GM19455 (cell line): ENCODE measurements around the gene PDE4DIP.
"Not testable (repeated sequence)": the region's sequence is repeated elsewhere in the genome, so short reads cannot be mapped to it uniquely, and the experiment has no call there.

Source experiments
- ATAC-seq: cut with Tn5 transposase; IDR thresholded peaks from one replicate; pipeline ENCODE4 v1.9.1; 2021; ENCODE audit not compliant: unreplicated experiment

PDE4DIP gene

DNA sequence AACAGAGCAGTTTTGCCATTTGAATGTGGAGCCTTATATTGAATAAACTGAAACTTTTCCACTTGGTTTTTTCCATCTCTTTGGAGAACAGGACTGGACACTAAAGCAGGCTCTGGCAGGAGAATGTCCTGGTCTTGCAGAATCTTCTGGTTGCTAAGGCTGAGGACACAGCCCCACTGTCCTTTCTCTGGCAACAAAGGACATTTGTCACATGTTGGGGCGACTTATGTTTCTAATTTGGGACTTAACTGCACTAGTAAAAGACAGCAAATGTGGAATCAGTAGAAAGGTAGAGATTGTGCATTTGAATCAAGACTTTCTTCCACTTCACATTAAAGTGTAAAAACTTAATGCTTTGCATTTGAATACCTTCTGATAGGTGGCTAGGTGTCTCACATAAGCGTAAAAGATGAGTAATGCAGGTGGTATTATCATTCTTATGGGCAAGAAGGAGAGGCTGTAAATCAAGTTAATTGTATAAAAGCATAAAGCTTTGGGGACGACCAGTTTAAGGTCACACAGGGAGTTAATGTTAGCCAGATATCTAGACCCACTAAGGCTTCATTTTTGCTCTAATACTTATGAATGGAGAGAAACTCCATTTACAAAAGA lies 74.7 kb downstream of the PDE4DIP start:
- ATAC-seq: not testable (repeated sequence)

DNA sequence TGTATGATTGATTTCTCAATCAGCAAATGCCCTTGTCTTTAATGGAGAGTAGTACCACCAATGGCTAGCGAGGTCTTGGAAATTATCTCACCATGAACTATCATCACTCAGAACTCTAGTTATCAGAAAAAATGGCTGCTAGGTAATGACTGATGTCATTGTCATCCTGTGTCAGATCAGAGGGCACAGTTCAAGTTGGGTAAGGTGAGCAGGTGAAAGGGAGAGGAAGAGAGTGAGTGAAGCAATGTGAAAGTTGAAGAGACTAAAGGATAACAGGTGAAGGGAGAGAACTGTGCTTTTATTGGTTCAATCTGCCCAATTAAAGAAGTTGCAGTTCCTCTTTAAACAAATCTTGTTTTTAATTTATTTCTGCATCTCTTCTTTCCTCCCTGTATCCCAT lies 76.8 kb downstream of the PDE4DIP start:
- ATAC-seq: not testable (repeated sequence)

DNA sequence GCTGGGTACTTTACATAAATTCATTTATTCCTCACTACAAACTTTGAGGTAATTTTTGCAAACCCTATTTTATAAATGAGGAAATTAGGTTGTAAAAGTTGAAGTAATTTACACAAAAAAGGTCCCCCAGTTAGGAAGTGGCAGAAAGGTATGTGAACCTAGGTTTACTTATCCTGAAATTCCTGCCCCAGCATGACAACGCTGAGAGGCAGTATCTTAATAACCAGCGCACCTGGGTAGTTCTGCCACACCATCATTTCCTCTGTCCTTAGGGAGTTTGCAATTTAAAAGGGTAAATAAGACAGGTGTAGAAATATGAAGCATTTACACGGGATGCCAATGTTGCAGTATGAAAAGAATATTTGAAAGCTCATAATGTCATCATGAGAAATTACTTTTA lies 79.6 kb downstream of the PDE4DIP start:
- not testable (repeated sequence) for ATAC-seq

DNA sequence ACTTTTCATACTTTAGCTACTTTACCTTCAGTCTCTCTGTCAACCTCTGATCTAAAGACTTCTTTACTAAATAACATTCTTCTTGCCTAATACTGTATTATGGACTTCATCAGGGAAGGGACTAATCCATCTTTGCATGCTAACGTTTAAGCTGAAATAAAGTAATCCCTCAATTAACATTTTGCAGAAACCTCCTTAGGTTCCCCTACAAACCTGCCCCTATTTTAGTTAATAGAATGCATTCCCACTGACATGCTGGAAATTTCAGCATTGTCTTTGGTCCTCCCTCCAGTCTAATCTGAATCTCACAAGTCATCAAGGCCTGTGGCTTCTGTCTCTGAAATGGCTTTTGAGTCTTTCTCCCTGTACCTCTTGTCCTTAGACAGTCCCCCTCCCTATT lies 83.4 kb downstream of the PDE4DIP start:
- not testable (repeated sequence) for ATAC-seq

DNA sequence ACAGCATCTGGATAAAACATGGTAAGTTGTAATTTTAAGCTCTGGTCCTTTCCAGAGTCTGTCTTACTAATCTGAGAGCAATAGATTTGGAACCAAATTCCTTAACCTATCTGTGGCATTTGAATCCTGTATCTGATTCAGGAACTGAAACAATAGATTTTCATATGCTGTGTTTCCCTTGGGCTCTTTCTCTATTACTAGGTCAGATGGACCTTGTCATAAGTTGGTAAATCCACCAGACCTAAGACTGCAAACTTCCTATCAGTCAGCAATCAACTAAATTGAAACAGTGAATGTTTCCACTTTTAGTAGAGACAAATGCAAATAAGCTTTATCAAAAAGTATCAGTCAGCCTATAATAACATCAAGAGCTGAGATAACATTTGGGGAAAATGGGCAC lies 85.0 kb downstream of the PDE4DIP start:
- not testable (repeated sequence) for ATAC-seq

DNA sequence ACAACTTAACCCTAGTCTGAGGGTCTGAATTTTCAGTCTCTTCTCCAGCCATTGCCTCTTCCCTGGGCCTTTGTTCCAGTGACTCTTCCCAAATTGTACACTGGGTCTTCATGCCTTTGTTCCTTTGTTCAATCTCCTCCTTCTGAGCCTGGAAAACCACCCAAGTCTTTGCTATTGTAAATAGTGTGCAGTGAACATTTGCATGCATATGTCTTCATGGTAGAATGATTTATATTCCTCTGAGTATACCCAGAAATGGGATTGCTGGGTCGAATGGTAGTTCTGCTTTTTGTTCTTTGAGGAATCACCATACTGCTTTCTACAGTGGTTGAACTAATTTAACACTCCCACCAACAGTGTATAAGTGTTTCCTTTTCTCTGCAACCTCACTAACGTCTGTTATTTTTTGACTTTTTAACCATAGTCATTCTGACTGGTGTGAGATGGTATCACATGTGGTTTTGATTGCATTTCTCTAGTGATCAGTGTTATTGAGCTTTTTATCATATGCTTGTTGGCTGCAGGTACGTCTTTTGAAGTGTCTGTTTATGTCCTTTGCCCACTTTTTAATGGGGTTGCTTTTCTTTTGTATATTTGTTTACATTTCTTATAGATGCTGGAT lies 91.3 kb downstream of the PDE4DIP start:
- not testable (repeated sequence) for ATAC-seq

DNA sequence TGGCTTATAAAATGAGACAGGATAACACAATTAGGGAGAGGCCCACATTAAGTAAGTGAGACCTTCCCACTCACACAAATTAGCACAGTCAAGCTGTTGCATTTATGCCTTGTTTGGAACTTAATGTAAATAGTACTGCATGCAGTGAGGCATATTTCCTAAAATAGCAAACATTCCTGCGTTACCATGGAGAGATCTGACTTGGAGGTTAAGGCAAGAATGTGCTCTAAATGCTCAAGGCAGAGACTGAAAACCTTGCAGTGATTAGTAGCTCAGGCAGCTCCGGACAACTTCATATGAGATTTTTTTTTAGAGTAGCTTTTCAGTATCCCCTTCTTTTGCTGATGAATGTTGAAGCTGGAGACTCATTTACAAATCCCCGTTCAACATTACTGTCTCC lies 98.7 kb downstream of the PDE4DIP start:
- ATAC-seq: not testable (repeated sequence)

DNA sequence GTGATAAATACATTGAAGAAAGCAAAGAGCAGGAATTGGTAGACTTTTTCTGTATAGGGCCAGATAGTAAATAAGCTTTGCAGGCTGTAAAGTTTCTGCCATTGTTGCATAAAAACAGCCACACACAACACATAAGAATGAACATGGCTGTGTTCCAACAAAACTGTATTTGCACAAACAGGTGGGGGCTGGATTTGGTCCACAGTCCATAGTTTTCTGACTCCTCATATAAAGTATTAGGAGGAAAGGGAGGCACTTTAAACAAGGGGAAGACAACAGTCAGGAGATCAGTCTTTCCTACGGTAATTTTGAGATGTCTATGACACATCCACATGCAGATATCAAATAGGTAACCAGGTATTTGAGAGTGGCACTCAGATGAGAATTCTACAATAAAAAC lies 100.9 kb downstream of the PDE4DIP start:
- ATAC-seq: not testable (repeated sequence)

DNA sequence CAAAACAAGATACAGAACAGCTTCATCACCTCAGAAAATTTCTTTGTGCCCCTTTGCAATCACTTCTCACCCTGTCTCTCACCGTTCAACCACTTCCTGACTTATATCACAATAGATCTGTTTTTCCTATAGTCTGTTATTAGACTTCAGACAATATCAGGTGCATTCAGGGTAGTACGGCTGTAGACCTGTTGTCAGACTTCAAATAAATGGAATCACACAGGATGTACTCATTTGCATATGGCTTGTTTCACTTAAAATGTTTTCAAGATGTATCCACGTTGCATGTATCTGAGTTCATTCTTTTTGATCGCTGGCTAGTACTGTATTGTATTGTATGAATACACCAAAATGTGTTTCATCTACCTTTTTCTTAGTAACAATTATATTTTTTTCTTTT lies 104.5 kb downstream of the PDE4DIP start:
- not testable (repeated sequence) for ATAC-seq

DNA sequence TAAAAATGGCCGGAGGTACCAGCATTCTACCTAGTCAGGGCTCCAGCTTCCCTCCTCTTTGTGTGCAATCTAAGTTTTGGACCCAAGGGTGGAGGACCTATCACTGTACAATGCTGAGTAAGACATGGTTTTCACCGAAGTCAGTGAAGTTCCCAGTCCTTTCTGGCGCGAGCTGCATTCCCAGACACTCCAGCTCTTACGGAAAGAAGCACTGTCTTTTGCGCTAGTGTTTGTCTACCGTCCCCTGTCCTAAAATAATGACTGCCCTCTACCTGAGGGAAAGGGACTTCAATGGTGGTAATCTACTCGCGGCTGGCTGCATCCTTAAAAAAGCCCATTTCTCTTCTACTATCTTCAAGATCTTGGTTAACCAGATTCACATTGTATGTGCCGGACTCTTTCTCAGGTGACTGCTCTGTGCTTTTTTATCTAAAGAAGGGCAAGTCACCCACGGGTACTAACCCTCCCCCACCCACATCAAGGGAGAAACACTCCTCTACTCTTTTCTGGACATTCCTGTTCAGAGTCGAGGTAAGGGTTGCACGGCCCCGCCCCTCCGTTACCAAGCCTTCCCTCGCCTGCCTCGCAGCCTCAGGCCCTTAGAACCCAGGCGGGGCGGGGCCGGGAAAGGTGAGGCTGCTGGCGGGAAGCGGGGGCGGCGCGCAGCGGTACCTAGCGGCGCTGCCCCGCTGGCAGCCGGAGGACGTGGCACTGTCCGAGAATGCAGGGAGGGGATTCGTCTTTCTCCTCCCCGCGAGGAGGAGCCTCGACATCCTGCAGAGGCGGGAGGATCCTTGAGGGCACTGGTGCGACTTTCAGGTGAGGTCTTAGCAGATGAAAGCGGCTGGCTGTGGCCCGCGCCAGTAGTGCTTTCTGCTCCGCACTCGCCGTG lies 107.4 kb downstream of the PDE4DIP start:
- ATAC-seq: peak; percentile 81

DNA sequence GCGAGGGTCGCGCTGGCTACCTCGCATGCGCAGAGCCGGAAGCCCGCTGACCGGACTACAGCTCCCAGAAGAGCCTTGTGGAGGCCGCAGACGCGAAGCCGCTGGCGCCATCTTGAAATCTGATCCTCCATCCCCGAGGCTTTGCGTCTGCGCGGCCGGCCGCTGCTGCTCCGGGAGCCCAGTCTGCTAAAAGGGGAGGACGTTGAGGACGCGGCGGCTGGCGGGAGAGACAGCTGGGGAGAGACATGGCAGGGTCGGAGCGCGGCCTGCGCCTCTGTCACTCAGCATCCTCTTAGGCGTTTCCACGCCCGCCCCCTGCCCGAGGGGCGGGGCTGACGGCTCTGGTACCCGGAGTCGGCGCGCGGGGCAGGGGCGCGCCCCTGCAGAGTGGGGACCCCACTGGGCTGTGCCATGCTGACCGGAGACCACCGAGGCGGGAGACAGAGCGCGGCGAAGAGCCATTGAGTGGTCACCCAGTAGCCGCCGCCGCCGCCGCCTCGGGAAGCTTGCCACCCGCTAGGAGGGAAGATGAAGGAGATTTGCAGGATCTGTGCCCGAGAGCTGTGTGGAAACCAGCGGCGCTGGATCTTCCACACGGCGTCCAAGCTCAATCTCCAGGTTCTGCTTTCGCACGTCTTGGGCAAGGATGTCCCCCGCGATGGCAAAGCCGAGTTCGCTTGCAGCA lies 108.2 kb downstream of the PDE4DIP start:
- ATAC-seq: peak; percentile 86

DNA sequence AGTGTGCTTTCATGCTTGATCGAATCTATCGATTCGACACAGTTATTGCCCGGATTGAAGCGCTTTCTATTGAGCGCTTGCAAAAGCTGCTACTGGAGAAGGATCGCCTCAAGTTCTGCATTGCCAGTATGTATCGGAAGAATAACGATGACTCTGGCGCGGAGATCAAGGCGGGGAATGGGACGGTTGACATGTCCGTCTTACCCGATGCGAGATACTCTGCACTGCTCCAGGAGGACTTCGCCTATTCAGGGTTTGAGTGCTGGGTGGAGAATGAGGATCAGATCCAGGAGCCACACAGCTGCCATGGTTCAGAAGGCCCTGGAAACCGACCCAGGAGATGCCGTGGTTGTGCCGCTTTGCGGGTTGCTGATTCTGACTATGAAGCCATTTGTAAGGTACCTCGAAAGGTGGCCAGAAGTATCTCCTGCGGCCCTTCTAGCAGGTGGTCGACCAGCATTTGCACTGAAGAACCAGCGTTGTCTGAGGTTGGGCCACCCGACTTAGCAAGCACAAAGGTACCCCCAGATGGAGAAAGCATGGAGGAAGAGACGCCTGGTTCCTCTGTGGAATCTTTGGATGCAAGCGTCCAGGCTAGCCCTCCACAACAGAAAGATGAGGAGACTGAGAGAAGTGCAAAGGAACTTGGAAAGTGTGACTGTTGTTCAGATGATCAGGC lies 108.8 kb downstream of the PDE4DIP start:
- peak; percentile 1 for ATAC-seq

DNA sequence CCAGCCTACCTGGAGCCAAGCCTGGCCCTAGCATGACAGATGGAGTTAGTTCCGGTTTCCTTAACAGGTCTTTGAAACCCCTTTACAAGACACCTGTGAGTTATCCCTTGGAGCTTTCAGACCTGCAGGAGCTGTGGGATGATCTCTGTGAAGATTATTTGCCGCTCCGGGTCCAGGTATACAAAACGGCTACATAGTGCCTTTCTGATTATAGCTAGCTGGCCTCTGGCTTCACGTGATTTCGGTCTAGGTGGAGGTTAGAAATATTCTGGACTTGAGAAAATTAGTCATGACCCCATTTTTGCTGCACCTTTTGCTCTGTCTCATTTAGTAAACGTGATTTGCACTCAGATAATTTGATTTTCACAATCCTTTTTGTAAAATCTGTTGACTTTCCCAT lies 109.5 kb downstream of the PDE4DIP start:
- ATAC-seq: not testable (repeated sequence)

DNA sequence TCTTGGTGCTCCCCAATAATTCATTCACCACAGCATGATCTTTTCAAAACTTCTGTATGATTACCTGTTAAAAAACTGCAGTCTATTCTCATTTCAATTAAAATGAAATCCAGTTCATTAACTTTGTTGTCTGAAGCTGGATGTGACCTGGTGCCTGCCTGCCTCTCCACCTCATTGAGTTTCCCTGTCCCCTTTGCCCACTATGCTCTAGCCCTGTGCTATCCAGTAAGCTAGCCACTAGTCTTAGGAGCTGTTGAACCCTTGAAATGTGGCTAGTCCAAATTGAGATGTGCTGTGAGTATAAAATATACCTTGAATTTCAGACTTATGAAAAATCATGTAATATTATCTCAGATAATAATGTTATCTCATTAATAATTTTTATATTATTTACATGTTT lies 114.1 kb downstream of the PDE4DIP start:
- ATAC-seq: not testable (repeated sequence)

DNA sequence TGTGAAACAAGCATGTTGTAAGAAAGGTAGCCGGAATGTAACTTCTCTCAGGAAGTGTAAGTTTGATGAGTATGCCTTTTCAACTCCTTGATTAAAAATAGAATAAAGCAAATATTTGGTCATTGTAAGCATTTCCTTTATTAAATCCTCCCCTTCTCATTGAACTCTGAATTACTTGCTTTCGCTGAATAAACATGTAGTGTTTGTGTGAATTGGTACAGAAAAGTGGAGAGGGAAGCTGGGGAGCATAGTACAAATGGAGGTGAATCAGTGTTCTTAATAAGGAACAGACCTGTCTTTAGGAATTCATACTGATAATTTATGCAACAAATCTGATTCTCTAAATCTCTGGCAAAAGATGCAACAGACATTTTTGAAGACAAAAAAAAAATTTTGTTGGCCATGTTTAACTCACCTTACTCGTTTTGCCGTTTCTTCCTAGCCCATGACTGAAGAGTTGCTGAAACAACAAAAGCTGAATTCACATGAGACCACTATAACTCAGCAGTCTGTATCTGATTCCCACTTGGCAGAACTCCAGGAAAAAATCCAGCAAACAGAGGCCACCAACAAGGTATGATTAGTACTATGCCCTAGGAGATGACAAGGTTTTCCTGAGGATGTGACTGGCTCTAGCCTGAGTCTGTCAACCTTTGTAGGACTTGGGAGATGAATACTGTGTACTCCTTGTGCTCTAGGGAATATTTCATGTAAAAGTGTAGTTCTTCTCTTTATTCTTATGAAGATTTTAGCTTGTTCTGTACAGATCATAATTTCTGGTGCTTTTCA lies 116.2 kb downstream of the PDE4DIP start:
- ATAC-seq: not testable (repeated sequence)

DNA sequence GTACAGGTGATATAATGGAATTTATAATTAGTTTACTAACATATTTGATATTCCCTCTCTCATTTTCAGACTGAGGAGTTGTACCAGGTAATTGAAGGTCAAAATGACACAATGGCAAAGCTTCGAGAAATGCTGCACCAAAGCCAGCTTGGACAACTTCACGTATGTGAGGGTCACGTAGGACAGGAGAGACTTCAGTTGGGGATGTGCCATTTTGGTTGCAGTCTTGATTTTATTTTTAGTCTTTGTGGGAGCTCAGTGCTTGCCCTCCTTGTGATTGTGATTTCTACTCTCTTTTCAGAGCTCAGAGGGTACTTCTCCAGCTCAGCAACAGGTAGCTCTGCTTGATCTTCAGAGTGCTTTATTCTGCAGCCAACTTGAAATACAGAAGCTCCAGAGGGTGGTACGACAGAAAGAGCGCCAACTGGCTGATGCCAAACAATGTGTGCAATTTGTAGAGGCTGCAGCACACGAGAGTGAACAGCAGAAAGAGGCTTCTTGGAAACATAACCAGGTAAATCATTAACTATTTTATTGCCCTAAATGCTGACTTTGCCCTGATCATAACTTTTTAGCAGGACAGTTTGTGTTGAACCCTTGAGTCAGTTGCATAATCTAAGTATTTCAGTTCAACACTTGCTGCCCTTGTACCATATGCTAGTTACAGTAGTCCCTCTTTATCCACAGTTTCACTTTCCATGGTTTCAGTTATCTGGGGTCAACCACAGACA lies 118.1 kb downstream of the PDE4DIP start:
- not testable (repeated sequence) for ATAC-seq

DNA sequence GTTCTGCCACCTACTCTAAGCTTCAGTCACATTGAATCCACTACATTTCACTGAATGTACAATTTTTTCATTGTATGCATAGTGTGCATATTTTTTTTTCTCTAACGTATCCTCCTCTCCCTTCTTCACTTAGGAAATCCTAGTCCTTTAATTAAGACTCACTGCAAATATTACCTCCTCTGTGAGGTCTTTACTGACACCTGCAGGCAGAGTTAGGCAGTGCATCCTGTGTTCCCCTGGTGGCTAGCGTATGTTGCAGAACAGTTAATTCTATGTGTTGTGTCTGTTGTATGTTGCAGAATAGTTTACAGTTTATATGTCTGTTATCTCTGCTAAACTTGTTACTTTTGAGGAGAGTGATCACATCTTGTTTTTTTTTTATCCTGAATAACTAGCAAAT lies 121.9 kb downstream of the PDE4DIP start:
- ATAC-seq: not testable (repeated sequence)

DNA sequence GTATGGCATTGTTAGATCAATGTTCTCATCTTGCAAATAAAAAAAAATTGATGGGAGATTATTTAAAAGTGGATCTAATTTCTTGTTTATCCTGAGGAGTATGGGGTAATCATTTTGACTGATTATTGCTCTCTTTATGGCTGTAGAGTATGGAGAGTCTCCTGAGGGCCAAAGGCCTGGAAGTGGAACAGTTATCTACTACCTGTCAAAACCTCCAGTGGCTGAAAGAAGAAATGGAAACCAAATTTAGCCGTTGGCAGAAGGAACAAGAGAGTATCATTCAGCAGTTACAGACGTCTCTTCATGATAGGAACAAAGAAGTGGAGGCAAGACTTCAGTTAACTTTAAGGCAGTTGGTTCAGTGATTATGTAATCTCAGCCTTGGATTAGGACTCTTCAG lies 123.4 kb downstream of the PDE4DIP start:
- not testable (repeated sequence) for ATAC-seq

DNA sequence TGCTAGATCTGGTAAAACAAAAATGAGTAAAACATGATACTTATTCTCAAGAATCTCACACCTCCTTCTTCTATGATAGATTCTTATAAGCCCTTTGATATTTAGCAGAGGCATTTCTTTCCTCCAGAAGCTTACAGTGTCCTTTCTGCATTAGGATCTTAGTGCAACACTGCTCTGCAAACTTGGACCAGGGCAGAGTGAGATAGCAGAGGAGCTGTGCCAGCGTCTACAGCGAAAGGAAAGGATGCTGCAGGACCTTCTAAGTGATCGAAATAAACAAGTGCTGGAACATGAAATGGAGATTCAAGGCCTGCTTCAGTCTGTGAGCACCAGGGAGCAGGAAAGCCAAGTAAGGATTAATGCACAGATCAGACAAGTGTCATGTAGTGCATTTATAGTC lies 124.5 kb downstream of the PDE4DIP start:
- not testable (repeated sequence) for ATAC-seq
